Measurements from ENCODE around the gene ALG1L2.
"Not testable (repeated sequence)": the region's sequence is repeated elsewhere in the genome, so short reads cannot be mapped to it uniquely, and the experiment has no call there.

The ALG1L2 gene

GRCh38 chr3:130097096-130097495, 15.5 kb downstream of the ALG1L2 start:
- H3K27ac ChIP-seq (ENCODE audit: low read length); H3K9ac ChIP-seq (ENCODE audit: low read length); H3K36me3 ChIP-seq (ENCODE audit: control insufficient read depth, low read depth, low read length); H3K4me1 ChIP-seq (ENCODE audit: control insufficient read depth, low read depth, low read length); H3K4me3 ChIP-seq (ENCODE audit: low read length); H3K9me3 ChIP-seq (ENCODE audit: control insufficient read depth, low read depth, low read length); H3K27me3 ChIP-seq (ENCODE audit: control insufficient read depth, insufficient read depth, low read length): not testable (repeated sequence)

DNA sequence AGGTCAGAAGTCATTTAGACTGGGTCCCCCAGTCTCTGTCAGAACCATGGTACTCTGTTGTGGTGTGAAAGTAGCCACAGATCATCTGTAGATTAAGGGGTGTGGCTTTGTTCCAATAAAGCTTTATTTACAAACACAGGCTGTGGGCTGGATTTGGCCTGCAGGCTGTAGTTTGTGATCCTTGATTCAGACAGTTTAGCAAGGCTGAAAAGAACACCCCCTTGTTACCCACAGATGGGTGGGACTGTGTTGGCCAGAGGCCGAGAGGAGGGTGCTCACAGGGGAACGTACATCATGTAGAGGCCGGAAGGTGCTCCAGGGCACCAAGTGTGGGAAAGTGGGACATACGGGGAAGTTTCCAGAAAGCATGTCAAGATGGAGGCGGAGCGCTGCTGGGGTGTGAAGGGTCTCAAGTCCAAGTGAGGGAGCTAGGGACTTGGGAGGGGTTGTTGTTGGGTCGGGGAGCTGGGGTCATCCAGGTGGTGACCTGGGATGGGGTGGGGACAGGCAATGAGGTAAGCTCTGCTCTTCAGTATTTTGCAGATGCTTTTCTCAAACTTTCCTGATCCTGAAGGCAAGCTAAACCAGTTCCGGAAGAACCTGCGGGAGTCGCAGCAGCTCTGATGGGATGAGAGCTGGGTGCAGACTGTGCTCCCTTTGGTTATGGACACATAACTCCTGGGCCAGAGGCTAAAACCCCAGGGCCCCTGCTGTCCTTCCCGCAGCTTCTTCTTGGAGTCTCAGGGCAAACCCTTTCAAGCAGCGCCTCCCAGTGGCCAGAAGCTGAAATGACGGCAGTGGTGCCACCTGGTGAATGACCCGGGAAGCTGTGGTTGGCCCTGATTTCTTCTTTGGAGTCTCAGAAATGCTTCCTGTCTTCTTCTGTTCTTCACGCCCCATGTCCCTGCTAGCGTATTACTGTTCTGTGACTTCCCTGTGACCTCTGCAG, 16.3 kb downstream of the ALG1L2 start:
- H3K4me3 ChIP-seq (ENCODE audit: low read length); H3K27me3 ChIP-seq (ENCODE audit: control insufficient read depth, insufficient read depth, low read length); H3K9ac ChIP-seq (ENCODE audit: low read length); H3K27ac ChIP-seq (ENCODE audit: low read length); H3K36me3 ChIP-seq (ENCODE audit: control insufficient read depth, low read depth, low read length); H3K4me1 ChIP-seq (ENCODE audit: control insufficient read depth, low read depth, low read length); H3K9me3 ChIP-seq (ENCODE audit: control insufficient read depth, low read depth, low read length): not testable (repeated sequence)

DNA sequence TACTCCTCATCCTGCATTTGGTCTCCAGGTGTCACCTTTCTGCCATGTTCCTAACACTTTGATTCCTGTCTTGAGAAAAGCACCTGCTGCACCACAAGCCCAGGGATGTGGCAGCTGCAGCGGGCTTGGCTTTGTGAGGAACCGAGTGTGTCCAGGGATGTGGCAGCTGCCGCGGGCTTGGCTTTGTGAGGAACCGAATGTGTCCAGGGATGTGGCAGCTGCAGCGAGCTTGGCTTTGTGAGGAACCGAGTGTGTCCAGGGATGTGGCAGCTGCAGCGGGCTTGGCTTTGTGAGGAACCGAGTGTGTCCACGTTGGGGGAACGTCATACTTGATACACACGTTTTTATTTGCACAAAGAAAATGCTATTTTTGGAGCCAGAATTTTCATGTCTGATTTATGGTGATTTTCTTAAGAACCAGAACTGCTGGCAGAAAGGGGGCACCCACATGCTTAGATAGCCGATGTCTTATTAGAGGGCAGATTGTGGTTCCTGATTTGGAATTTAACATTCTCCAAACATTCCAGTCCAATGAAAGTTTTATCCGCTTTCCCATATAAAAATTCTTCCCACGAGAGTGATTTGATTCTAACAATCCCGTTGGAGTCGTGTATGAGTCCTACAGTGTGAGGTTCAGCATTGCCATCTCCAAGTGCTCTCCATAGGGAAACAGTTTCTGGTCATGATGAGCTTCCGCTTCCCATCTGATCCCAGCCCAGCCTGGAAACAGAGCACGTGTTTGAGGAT, 17.2 kb downstream of the ALG1L2 start:
- H3K27ac ChIP-seq (ENCODE audit: low read length); H3K27me3 ChIP-seq (ENCODE audit: control insufficient read depth, insufficient read depth, low read length); H3K9me3 ChIP-seq (ENCODE audit: control insufficient read depth, low read depth, low read length); H3K9ac ChIP-seq (ENCODE audit: low read length); H3K4me3 ChIP-seq (ENCODE audit: low read length); H3K36me3 ChIP-seq (ENCODE audit: control insufficient read depth, low read depth, low read length); H3K4me1 ChIP-seq (ENCODE audit: control insufficient read depth, low read depth, low read length): not testable (repeated sequence)

DNA sequence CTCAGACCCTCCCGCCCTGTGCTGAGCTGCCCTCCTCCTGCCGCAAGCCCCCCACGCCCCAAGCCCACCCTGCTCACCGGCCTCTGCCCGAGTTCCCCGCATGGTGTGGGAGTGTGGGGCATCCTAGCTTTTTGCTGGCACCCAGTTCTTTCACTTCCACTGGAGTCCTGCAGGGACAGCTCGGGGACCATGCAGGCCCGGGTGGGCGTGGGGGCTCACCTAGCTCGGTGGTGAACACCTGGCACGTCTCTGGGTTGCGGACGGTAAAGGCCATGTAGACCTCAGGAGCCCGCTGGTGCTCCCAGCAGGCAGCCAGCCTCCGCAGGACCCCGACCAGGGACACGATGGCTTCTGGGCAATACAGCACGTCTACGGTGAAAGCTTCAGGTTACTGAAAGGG, 20.9 kb downstream of the ALG1L2 start:
- H3K4me3 ChIP-seq (ENCODE audit: low read length); H3K36me3 ChIP-seq (ENCODE audit: control insufficient read depth, low read depth, low read length); H3K4me1 ChIP-seq (ENCODE audit: control insufficient read depth, low read depth, low read length); H3K9ac ChIP-seq (ENCODE audit: low read length); H3K27ac ChIP-seq (ENCODE audit: low read length); H3K9me3 ChIP-seq (ENCODE audit: control insufficient read depth, low read depth, low read length); H3K27me3 ChIP-seq (ENCODE audit: control insufficient read depth, insufficient read depth, low read length): not testable (repeated sequence)

DNA sequence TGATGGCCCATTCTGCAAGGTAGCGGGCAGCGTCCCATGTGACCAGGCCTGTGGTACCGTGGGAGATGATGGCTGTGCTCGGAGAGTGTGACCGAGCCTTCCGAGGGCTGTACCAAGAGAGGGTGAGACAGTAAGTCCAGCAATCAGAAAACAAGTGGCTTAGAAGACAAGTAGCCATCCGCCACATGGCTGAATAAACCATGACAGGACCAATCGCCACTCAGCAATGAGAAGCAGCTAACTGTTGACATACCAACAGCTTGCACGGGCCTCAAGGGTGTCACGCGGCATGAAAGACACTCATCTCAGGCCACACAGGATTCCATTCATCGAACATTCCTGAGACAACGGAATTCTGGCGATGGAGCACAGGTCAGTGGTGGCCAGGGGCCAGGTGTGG, 22.6 kb downstream of the ALG1L2 start:
- not testable (repeated sequence) for H3K9ac ChIP-seq (ENCODE audit: low read length); H3K27ac ChIP-seq (ENCODE audit: low read length); H3K36me3 ChIP-seq (ENCODE audit: control insufficient read depth, low read depth, low read length); H3K4me3 ChIP-seq (ENCODE audit: low read length); H3K27me3 ChIP-seq (ENCODE audit: control insufficient read depth, insufficient read depth, low read length); H3K9me3 ChIP-seq (ENCODE audit: control insufficient read depth, low read depth, low read length); H3K4me1 ChIP-seq (ENCODE audit: control insufficient read depth, low read depth, low read length)

- H3K27me3 ChIP-seq (ENCODE audit: control insufficient read depth, insufficient read depth, low read length); H3K27ac ChIP-seq (ENCODE audit: low read length); H3K9ac ChIP-seq (ENCODE audit: low read length); H3K4me3 ChIP-seq (ENCODE audit: low read length); H3K4me1 ChIP-seq (ENCODE audit: control insufficient read depth, low read depth, low read length); H3K36me3 ChIP-seq (ENCODE audit: control insufficient read depth, low read depth, low read length); H3K9me3 ChIP-seq (ENCODE audit: control insufficient read depth, low read depth, low read length): not testable (repeated sequence)
Observed at GRCh38 chr3:130107333-130107995, 25.8 kb downstream of the ALG1L2 start.

GRCh38 chr3:130108836-130109585, 27.4 kb downstream of the ALG1L2 start:
- not testable (repeated sequence) for H3K4me1 ChIP-seq (ENCODE audit: control insufficient read depth, low read depth, low read length); H3K36me3 ChIP-seq (ENCODE audit: control insufficient read depth, low read depth, low read length); H3K4me3 ChIP-seq (ENCODE audit: low read length); H3K9ac ChIP-seq (ENCODE audit: low read length); H3K27ac ChIP-seq (ENCODE audit: low read length); H3K27me3 ChIP-seq (ENCODE audit: control insufficient read depth, insufficient read depth, low read length); H3K9me3 ChIP-seq (ENCODE audit: control insufficient read depth, low read depth, low read length)

DNA sequence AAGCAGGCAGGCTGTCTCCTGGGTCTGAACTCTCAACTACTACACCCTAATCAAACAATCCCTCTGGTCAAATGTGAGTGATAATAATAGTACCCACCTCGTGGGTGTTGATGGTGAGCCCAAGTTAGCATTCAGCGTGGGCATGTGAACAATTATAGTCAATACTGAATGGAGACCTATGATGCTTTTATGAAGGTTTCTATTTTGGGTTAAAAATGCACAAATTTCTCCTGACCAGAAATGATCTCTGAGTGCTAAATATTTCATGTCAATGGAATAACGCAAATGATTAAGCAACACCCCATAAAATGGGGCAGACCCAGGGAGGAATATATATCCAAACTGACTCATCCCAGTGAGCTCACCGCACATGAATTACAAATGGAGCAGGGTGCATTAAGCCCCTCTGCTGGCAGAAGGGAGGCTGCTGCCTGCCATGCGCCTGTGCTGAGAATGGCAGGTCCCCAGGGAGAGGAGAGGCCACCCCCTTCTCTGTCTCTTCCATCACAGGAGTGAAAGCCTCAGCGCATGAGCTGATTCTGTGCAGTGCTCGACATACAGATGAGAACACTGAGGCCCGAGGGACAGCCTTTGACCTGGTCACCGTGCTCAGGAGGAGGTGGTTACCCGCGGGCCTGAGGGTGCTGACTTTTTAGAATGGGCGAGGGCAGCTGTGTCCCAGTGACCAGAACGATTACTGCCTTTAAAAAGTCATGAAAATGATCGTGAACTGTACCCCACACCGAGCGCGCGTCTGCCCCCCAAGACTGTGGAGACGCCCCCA, 28.9 kb downstream of the ALG1L2 start:
- H3K4me3 ChIP-seq (ENCODE audit: low read length): peak overlapping the region; percentile 77
- H3K27me3 ChIP-seq (ENCODE audit: control insufficient read depth, insufficient read depth, low read length); H3K9me3 ChIP-seq (ENCODE audit: control insufficient read depth, low read depth, low read length); H3K4me1 ChIP-seq (ENCODE audit: control insufficient read depth, low read depth, low read length); H3K36me3 ChIP-seq (ENCODE audit: control insufficient read depth, low read depth, low read length): not testable (repeated sequence)
- peak overlapping the region; percentile 70 for H3K9ac ChIP-seq (ENCODE audit: low read length)
- peak overlapping the region; percentile 59 for H3K27ac ChIP-seq (ENCODE audit: low read length)

DNA sequence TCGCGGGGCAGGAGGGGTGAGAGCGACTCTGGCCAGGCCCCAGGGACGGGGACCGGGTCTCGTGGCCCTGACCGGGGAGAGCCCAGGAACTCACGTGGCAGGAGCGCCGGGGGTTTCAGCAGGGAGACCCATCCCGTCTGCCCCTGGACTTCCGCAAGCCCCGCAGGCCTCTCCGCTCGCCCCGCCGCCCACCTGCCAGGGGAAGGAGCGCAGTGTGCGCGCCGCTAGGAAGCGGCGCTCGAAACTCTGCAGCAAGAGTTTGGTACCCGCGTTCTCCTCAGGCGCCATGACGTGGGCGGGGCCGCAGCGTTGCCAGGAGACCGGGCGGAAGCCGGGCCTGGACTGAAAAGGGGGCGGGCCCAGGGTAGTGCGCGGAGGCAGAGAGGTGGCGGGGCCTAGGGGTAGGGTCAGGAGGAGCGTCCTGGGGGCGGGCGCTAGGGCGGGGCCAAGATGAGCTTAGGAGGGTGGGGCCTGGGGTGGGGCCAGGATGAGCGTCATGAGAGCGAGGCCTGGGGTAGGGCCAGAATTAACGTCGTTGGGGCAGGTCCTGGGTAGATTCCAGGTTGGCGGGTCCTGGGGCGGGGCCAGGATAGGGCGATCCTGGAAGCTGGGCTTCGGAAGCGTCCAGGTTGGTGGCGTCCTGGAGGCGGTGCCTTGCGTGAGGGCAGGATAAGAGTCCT, 29.7 kb downstream of the ALG1L2 start:
- peak overlapping the region; percentile 77 for H3K4me3 ChIP-seq (ENCODE audit: low read length)
- H3K27ac ChIP-seq (ENCODE audit: low read length): no peak overlapping the region
- H3K9me3 ChIP-seq (ENCODE audit: control insufficient read depth, low read depth, low read length): no peaks in the 10 kb centered on the region
- H3K4me1 ChIP-seq (ENCODE audit: control insufficient read depth, low read depth, low read length): no peaks in the 10 kb centered on the region
- H3K9ac ChIP-seq (ENCODE audit: low read length): peak overlapping the region; percentile 70
- H3K36me3 ChIP-seq (ENCODE audit: control insufficient read depth, low read depth, low read length): peaks cover 5% of the 10 kb centered on the region
- no peaks in the 10 kb centered on the region for H3K27me3 ChIP-seq (ENCODE audit: control insufficient read depth, insufficient read depth, low read length)

- not testable (repeated sequence) for H3K36me3 ChIP-seq (ENCODE audit: control insufficient read depth, low read depth, low read length); H3K4me1 ChIP-seq (ENCODE audit: control insufficient read depth, low read depth, low read length); H3K27me3 ChIP-seq (ENCODE audit: control insufficient read depth, insufficient read depth, low read length); H3K9me3 ChIP-seq (ENCODE audit: control insufficient read depth, low read depth, low read length)
- H3K9ac ChIP-seq (ENCODE audit: low read length): peak overlapping the region; percentile 81
- peak overlapping the region; percentile 96 for H3K4me3 ChIP-seq (ENCODE audit: low read length)
- peak overlapping the region; percentile 53 for H3K27ac ChIP-seq (ENCODE audit: low read length)
Observed at GRCh38 chr3:130111865-130112747, 30.5 kb downstream of the ALG1L2 start.

All from iPS-18a (cell line).